Measurements from ENCODE around the gene BICD1.

The BICD1 gene

GRCh38 chr12:32106517-32107358, at the start of gene BICD1:
Gene BICD1 (plus strand): TSS chr12:32106847. CDS start chr12:32107332, 485 bp downstream.
- TF ChIP-seq CTCF (IDR thresholded peaks at IDR 0.05; ENCODE audit: insufficient read depth, low read depth, low read length, missing control alignments) = peak; percentile 41
- peak within 1 kb of the TSS; percentile 72 for H3K4me3 ChIP-seq (ENCODE audit: low read depth, low read length)
- DNase-seq (ENCODE audit: low read depth) = peak; percentile 90

- no peak for DNase-seq (ENCODE audit: low read depth)
- no peak overlapping the region for H3K4me3 ChIP-seq (ENCODE audit: low read depth, low read length)
- TF ChIP-seq CTCF (IDR thresholded peaks at IDR 0.05; ENCODE audit: insufficient read depth, low read depth, low read length, missing control alignments) = no peak
Measured at GRCh38 chr12:32061033-32061432, 45.6 kb upstream of the BICD1 start.

- no peak overlapping the region for H3K4me3 ChIP-seq (ENCODE audit: low read depth, low read length)
- no peak for TF ChIP-seq CTCF (IDR thresholded peaks at IDR 0.05; ENCODE audit: insufficient read depth, low read depth, low read length, missing control alignments)
- DNase-seq (ENCODE audit: low read depth) = peak; percentile 51
Measured at GRCh38 chr12:32062881-32063280, 43.8 kb upstream of the BICD1 start.

- DNase-seq (ENCODE audit: low read depth) = no peak
- TF ChIP-seq CTCF (IDR thresholded peaks at IDR 0.05; ENCODE audit: insufficient read depth, low read depth, low read length, missing control alignments) = no peak
Measured at GRCh38 chr12:32063796-32064195, 42.9 kb upstream of the BICD1 start.

GRCh38 chr12:32066206-32066605, 40.4 kb upstream of the BICD1 start:
- DNase-seq (ENCODE audit: low read depth) = no peak
- H3K4me3 ChIP-seq (ENCODE audit: low read depth, low read length) = no peak overlapping the region
- TF ChIP-seq CTCF (IDR thresholded peaks at IDR 0.05; ENCODE audit: insufficient read depth, low read depth, low read length, missing control alignments) = no peak

More at GRCh38 chr12:32063796-32064195, 42.9 kb upstream of the BICD1 start:
- H3K4me3 ChIP-seq (ENCODE audit: low read depth, low read length) = no peak overlapping the region

GRCh38 chr12:32069071-32069470, 37.6 kb upstream of the BICD1 start:
- no peak for DNase-seq (ENCODE audit: low read depth)
- H3K4me3 ChIP-seq (ENCODE audit: low read depth, low read length) = no peak overlapping the region
- no peak for TF ChIP-seq CTCF (IDR thresholded peaks at IDR 0.05; ENCODE audit: insufficient read depth, low read depth, low read length, missing control alignments)

Measured in GM12865 (cell line).